Measurements from ENCODE around the gene C1QTNF2. TPM values are rescaled to one million over a fixed set of nuclear protein-coding genes. Genes with fewer than 3 reads are reported as not detected.

The C1QTNF2 gene
- total and polyA plus RNA-seq, 10 of the 15 experiments (the other 5 are each of a cell fraction or from before 2014, with no cell fraction given): not detected

DNA sequence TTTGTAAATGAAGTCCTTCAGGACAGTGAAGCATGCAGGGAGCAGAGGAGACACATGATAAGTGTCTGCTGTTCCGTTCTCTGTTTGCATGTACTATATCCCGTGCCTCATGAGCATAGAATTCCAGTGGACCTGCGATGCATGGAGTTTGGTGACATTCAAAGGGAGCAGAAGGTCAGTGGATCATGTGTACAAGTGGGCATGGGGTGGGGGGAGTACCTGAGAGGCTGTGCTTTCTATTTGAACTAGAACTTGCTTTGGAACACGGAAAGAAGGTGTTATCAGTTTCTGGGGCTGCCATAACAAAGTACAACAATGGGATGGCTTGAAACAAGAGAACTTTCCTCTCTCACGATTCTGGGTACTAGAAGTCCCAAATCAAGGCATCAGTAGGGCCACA, 53.0 kb downstream of the C1QTNF2 start:
- WGBS (ENCODE audit: insufficient coverage, insufficient replicate concordance, low lambda C conversion rate, missing lambda C conversion rate): 19% methylated on average over 5 of the region's 5 CpGs
- no peak for ATAC-seq
- ChIA-PET CTCF (no interaction called here), RAD21 (ENCODE audit: unreplicated experiment) (no interaction called here), SMC1A (ENCODE audit: uncharacterized antibody, unreplicated experiment) (no interaction called here), POLR2A (no interaction called here)
- no peaks in the 10 kb centered on the region for H4K20me1 ChIP-seq (ENCODE audit: control insufficient read depth, insufficient read depth)
- no peak for DNase-seq (ENCODE audit: low read depth, low spot score)
- H3K4me1 ChIP-seq (ENCODE audit: control insufficient read depth, insufficient read depth, low read length): no peaks in the 10 kb centered on the region
- H3K4me3 ChIP-seq: no peak overlapping the region
- no peak overlapping the region; the same call in 1 of the 2 replicates for H2AFZ ChIP-seq (ENCODE audit: control insufficient read depth, low read depth, low read length)
- no peak overlapping the region for H3K9ac ChIP-seq (ENCODE audit: control insufficient read depth, insufficient read depth, low read length)
- H3K27ac ChIP-seq (ENCODE audit: control insufficient read depth, insufficient read depth): no peak overlapping the region
- no peak for FAIRE-seq
- H3K79me2 ChIP-seq (ENCODE audit: control insufficient read depth, insufficient read depth, low read length): no peaks in the 10 kb centered on the region
- in situ Hi-C loops (cut with MboI): no loop called here
- H3K36me3 ChIP-seq (ENCODE audit: control insufficient read depth in 2 of 2, insufficient read depth in 2 of 2, low read length in 1 of 2): no peaks in the 10 kb centered on the region
- no TSS peak for BruUV-seq (replicated peaks)
- intact Hi-C loops (cut with micrococcal nuclease; ENCODE audit: unreplicated experiment): no loop called here
- H3K9me3 ChIP-seq (replicated peaks; ENCODE audit: control insufficient read depth, insufficient read depth, low read length): no peaks in the 10 kb centered on the region; the same call in 2 of the 3 replicates
- H3K27me3 ChIP-seq (replicated peaks in 1 of 2; ENCODE audit: control insufficient read depth in 2 of 2, insufficient read depth in 2 of 2, low read length in 1 of 2): peaks cover 2 to 10% of the 10 kb centered on the region in 2 experiments
- no peak overlapping the region for H3K4me2 ChIP-seq (ENCODE audit: control insufficient read depth, insufficient read depth)
- no peak for TF ChIP-seq BMI1 (IDR thresholded peaks at IDR 0.05; ENCODE audit: borderline replicate concordance)
- TF ChIP-seq, protein P1, sequence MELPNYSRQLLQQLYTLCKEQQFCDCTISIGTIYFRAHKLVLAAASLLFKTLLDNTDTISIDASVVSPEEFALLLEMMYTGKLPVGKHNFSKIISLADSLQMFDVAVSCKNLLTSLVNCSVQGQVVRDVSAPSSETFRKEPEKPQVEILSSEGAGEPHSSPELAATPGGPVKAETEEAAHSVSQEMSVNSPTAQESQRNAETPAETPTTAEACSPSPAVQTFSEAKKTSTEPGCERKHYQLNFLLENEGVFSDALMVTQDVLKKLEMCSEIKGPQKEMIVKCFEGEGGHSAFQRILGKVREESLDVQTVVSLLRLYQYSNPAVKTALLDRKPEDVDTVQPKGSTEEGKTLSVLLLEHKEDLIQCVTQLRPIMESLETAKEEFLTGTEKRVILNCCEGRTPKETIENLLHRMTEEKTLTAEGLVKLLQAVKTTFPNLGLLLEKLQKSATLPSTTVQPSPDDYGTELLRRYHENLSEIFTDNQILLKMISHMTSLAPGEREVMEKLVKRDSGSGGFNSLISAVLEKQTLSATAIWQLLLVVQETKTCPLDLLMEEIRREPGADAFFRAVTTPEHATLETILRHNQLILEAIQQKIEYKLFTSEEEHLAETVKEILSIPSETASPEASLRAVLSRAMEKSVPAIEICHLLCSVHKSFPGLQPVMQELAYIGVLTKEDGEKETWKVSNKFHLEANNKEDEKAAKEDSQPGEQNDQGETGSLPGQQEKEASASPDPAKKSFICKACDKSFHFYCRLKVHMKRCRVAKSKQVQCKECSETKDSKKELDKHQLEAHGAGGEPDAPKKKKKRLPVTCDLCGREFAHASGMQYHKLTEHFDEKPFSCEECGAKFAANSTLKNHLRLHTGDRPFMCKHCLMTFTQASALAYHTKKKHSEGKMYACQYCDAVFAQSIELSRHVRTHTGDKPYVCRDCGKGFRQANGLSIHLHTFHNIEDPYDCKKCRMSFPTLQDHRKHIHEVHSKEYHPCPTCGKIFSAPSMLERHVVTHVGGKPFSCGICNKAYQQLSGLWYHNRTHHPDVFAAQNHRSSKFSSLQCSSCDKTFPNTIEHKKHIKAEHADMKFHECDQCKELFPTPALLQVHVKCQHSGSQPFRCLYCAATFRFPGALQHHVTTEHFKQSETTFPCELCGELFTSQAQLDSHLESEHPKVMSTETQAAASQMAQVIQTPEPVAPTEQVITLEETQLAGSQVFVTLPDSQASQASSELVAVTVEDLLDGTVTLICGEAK (IDR thresholded peaks at IDR 0.05; ENCODE audit: borderline replicate concordance): no peak
- TF ChIP-seq, protein P2, sequence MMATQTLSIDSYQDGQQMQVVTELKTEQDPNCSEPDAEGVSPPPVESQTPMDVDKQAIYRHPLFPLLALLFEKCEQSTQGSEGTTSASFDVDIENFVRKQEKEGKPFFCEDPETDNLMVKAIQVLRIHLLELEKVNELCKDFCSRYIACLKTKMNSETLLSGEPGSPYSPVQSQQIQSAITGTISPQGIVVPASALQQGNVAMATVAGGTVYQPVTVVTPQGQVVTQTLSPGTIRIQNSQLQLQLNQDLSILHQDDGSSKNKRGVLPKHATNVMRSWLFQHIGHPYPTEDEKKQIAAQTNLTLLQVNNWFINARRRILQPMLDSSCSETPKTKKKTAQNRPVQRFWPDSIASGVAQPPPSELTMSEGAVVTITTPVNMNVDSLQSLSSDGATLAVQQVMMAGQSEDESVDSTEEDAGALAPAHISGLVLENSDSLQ (IDR thresholded peaks at IDR 0.05): no peak
- TF ChIP-seq, protein P3, sequence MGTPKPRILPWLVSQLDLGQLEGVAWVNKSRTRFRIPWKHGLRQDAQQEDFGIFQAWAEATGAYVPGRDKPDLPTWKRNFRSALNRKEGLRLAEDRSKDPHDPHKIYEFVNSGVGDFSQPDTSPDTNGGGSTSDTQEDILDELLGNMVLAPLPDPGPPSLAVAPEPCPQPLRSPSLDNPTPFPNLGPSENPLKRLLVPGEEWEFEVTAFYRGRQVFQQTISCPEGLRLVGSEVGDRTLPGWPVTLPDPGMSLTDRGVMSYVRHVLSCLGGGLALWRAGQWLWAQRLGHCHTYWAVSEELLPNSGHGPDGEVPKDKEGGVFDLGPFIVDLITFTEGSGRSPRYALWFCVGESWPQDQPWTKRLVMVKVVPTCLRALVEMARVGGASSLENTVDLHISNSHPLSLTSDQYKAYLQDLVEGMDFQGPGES (IDR thresholded peaks at IDR 0.05): no peak
- no peak for TF ChIP-seq RELA (IDR thresholded peaks at IDR 0.05; ENCODE audit: borderline replicate concordance, partially characterized antibody)
- TF ChIP-seq, protein P4, sequence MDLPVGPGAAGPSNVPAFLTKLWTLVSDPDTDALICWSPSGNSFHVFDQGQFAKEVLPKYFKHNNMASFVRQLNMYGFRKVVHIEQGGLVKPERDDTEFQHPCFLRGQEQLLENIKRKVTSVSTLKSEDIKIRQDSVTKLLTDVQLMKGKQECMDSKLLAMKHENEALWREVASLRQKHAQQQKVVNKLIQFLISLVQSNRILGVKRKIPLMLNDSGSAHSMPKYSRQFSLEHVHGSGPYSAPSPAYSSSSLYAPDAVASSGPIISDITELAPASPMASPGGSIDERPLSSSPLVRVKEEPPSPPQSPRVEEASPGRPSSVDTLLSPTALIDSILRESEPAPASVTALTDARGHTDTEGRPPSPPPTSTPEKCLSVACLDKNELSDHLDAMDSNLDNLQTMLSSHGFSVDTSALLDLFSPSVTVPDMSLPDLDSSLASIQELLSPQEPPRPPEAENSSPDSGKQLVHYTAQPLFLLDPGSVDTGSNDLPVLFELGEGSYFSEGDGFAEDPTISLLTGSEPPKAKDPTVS (IDR thresholded peaks at IDR 0.05; ENCODE audit: low read depth, low read length): no peak
- TF ChIP-seq TCF12 (IDR thresholded peaks at IDR 0.05; ENCODE audit: low read depth, low read length): no peak
- no peak for TF ChIP-seq ZNF217 (IDR thresholded peaks at IDR 0.05)
- no peak for TF ChIP-seq SMAD1 (IDR thresholded peaks at IDR 0.05; ENCODE audit: low read depth, partially characterized antibody)
- TF ChIP-seq FOXM1 (IDR thresholded peaks at IDR 0.05; ENCODE audit: low read depth, low read length): no peak
- no peak for TF ChIP-seq CREB1 (IDR thresholded peaks at IDR 0.05; ENCODE audit: low read depth)
- TF ChIP-seq, protein P5, sequence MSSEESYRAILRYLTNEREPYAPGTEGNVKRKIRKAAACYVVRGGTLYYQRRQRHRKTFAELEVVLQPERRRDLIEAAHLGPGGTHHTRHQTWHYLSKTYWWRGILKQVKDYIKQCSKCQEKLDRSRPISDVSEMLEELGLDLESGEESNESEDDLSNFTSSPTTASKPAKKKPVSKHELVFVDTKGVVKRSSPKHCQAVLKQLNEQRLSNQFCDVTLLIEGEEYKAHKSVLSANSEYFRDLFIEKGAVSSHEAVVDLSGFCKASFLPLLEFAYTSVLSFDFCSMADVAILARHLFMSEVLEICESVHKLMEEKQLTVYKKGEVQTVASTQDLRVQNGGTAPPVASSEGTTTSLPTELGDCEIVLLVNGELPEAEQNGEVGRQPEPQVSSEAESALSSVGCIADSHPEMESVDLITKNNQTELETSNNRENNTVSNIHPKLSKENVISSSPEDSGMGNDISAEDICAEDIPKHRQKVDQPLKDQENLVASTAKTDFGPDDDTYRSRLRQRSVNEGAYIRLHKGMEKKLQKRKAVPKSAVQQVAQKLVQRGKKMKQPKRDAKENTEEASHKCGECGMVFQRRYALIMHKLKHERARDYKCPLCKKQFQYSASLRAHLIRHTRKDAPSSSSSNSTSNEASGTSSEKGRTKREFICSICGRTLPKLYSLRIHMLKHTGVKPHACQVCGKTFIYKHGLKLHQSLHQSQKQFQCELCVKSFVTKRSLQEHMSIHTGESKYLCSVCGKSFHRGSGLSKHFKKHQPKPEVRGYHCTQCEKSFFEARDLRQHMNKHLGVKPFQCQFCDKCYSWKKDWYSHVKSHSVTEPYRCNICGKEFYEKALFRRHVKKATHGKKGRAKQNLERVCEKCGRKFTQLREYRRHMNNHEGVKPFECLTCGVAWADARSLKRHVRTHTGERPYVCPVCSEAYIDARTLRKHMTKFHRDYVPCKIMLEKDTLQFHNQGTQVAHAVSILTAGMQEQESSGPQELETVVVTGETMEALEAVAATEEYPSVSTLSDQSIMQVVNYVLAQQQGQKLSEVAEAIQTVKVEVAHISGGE (CRISPR knock-in tag; IDR thresholded peaks at IDR 0.05): no peak
- no peak for TF ChIP-seq KLF5 (IDR thresholded peaks at IDR 0.05; ENCODE audit: partially characterized antibody)

Measured in GM12878 (cell line).